Stimulated activated CD4-positive, alpha-beta T cell treated with anti-CD3 and anti-CD28 coated beads, TNF-alpha, amount 100 ng/mL, for 48 hours (primary cell): ENCODE measurements around the gene UBE2G2.

Source experiments
- DNase-seq, 3 donors: peaks; one replicate each; pipeline ENCODE4 v3.0.0-alpha.2; 2020; ENCODE audit warnings: low read depth in 3 of 3

Gene UBE2G2

DNA sequence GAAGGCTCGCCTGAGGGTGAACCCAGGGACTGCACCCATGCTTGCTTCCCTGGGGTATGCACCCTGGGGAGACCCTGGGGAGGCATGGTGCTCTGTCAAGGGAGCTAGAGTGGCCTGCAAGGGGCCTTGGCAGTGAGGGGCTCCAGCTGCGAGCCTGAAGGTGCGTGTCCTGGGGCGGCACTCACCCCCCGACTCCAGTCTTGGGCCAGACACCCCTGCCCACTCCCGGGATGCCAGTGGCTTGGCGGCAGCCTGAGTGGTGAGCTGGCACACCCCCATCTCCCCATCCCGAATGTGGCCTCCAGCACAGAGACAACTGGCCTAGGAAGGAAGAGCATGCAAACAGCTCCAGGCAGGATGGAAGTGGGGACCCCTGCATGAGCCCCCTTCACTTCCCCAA is 13.6 kb upstream of the UBE2G2 start:
- no peak for DNase-seq

DNA sequence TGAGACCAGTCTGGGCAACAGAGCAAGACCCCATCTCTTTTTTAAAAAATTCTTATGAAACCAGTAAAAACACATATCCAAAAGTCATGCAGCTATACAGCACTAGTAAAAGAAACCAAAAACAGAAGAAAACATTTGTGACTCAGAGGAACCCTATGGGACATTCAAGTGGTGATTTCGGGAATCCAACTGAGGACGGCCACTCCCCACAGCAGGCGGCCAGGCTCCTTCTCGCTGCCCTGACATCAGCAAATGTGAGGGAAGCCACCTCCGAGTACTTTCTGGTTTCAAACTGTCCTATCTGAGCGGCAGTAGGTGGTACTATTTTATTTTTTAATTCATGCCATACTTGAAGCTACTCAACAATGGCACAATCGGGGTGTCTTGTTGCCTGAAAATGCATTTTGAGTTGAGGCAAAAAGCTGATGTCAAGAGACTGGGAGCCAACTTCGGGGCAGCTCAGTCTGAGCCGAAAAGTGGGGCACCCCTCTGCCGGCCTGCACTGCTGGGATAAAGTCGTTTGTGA is 12.9 kb upstream of the UBE2G2 start:
- no peak for DNase-seq

DNA sequence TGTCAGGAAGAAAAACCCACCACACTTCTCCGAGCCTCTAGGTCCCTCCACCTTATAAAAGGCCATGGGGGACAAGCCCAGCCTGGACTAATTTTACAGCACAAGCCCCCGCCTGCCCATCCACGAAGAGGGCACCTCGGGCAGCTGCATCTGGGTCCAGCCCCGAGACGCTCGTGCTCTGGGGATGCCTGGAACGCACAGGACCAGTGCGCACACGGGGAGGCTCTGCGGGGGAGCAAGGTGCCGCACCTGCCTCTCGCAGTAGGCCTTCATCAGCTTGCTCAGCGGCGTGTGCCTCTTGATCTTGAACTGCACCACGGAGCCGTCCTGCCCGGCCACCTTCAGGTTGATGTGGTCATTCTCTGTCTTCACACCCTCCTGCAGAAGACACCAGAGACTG is 12.1 kb upstream of the UBE2G2 start:
- no peak for DNase-seq

DNA sequence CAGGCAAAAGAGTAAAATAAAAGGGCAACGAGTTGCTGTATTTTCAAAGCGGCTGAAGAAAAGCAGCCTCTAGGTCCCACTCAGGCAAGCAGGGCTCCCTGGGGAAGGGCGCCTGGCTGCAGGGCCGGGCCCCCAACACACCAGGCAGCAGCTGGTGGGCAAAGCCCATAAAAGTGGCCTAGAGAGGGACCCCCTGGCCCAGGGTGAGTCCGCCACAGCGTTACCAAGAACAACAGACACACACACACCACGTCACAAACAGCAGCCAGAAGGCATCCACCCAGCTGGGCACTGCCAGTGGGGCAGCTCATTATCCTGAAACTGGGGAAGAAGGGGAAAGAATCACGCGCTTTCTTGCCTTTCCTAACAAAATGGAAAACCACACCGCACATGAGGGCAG is 11.5 kb upstream of the UBE2G2 start:
- no peak for DNase-seq

DNA sequence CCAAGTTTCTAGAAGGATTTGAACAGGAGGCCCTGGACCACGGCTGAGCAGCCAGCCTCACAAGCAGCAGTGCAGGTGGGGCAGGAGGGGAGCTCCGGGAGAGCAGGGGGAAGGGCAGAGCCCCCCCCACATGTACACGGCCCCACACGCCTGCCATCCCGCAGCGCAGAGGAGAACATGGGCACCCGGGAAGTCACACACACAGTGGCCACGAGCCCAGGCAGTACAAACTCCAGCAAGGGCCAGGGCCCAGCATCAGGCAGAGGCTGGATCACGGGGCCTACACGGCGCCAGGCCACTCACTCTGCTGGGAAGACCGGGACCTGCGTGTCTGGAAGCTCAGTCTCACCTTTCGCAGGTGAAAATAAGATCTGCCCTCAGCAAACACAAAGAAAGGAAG is 11.0 kb upstream of the UBE2G2 start:
- no peak for DNase-seq

DNA sequence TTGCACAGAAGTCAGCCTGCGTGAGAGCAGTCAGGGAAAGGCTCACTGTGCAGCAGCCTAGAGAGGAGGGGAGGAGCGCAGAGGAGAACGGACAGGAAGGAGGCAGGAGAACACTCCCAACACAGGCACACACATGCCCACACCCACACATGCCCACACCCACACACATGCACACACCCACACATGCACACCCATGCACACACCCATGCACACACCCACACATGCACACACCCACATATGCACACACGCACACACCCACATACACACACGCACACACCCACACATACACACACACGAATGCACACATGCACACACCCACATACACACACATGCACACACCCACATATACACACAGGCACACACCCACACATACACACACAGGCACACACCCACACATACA is 9.2 kb upstream of the UBE2G2 start:
- no peak for DNase-seq

DNA sequence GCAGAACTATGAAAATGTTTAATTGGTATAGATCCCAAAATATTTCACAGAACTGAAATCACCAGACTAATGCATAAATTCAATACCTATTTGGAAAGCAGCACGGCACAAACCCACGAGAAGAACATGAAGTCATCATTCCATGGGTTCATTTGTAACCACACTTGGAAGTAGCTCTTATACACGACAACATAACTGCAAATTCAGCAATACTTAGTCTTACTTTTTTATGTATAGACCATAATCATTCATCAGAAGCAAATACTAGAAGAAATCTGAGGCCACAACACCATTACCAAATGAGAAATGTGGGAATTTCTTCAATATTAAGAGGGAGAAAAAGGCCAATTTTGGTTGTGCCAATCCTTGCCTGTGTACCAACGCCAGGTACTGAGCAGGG is 4.2 kb upstream of the UBE2G2 start:
- no peak for DNase-seq

DNA sequence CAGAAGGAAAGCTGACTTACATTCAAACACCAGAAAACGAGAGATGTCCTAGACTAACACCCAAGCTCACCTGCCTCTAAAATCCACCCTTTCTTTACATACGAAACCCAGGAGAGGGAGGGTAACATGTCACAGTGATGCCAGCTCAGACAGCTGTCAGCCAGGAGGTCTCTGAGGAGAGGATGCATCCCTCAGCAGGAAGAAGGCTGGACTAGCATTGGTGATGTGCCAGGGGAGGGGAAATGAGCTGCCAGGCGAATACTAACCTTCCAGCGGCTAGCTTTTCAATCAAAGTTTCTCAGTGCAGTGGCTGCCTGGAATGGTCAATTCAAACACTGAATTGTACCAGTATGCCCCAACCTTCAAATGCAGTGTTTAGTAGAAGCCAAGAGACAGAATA is 3.6 kb upstream of the UBE2G2 start:
- DNase-seq: no peak

DNA sequence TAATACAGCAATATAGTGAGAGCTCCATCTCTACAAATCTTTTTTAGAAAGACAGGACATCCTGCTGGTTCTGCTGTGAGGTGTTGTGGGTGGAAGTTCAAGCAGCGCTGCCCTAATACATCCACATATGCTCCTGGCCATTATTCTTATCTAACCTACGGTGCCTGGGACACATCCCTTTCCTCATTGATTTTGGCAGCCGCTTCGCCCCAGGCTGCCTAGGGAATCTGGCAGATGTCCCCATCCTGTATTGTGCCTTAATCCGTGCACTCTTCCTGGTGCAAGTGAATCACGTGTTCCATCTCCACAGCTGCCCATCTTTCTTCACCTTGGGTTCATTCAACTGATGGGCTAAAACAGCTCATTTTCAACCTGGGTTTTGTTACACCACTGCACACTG is 3.1 kb upstream of the UBE2G2 start:
- no peak for DNase-seq

DNA sequence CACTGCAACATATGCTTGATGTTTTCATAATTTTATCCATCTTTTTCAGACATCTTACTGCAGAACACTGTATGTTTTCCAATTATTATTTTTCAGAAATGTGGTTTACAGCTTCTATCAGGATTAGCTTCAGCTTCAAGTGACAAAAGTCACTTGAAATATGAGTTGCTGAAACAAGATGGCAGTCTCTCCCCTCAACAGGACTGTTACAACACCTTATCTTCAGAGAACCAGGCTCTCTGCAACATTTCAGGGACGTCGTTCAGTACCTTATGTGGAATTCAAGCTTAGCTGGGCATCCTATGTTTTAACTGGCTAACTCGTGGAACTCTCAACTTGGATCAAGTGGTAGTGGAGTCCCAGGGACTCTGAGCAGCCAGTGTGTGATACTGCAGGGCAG is 2.0 kb upstream of the UBE2G2 start:
- no peak for DNase-seq

DNA sequence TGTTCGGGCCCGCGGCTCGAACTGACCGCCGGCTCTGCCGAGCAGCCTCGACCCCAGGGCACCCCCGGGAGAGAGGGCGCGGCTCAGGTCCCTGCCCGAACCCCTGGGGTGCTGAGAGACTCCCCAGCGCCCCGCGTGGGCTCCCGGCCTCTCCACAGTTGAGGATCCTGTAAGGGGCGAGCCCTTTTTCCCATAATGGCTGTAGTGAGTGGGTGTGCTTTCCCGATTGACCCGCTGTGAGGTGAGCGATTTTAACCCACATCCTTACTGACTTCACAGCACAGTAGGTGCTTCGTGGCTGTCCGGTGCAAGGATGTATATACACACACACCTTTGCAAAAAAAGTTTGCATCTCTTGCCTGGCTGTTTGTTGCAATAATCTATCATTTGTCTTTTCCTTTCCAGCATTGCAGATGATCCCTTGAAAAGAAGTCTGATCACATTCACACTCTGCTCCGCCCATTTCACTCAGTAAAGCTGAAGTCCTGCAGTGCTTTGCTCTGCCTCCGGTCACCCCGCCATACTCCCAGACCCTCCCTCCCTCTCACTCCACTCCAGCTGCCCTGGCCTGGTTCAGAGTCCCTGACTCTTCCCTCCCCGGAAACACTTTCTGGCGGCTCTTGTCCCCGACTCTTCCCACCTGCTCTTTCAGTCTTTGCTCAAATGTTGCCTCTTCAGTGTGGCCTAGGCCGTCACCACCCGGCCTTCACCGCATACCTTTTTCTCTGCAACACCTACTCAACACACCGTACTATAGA is 955 bp upstream of the UBE2G2 start:
- DNase-seq: no peak

DNA sequence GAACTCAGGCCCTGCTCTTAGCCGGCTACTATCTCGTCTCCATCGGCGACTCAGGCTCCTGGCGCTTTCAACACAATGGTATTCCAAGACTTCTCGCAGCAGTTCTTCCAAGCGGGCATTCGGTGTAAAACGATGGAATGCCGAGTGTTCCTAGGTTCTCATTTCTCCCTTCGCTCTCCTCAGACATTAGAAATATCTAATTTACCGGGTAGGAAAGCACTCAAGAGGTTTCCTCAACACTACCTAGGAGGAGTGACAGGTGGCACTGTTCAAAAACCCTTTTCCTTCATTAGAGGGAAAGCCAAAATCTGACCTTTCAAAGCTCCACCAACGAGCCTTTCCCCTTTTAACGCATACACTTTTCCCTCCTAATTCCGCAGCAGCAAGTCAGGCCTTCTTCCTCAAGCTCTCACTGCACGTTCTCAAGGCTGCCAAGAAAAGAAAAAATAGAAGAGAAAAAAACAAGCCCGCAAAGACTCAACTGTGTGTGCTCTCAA is 601 bp downstream of the UBE2G2 start:
- no peak for DNase-seq

DNA sequence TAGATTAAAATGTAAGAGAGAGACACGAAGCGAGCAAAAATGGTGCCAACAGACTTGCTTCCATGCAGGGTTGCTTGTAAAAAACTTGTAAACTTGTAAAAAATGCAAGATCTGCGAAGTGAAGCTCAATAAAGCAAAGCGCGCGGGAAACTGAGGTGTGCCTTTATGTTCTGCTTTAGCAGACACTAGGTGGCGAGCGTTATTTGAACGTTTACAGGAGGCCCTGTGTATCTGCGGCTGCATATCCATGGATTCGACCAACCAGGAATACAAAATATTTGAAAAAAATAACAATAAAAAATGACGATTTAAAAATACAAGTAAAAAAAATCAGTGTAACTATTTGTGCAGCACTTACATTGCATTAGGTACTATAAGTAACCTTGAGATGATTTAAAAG is 1.5 kb downstream of the UBE2G2 start:
- no peak for DNase-seq

DNA sequence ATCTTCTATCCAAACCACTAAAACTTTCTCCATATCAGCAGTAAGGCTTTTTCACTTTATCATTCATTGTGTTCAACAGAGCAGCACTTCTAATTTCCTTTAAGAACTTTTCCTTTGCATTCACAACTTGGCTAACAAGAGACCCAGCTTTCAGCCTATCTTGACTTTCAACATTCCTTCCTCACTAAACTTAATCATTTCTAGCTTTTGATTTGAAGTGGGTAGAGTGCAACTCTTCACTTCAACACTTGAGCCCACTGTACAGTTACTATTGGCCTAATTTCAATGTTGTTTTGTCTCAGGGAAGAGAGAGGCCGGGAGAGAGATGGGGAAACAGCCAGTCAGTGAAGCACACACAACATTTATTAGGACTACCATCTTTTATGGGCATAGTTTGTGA is 2.0 kb downstream of the UBE2G2 start:
- DNase-seq: no peak

DNA sequence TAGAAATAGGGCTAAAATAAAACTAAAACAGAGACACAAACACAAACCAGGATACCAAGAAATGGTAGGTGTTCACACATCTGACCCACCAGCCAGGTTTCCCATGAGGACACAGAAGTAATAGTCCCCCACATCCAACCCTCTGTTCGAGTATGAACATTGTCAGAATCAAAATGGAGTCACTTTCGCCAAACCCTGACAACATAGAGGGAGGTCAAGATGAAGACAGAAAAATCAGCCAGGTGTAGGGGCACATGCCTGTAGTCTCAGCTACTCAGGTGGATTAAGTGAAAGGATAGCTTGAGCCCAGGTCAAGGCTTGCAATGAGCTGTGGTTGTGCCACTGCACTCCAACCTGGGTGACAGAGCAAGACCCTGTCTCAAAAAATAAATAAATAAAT is 3.8 kb downstream of the UBE2G2 start:
- no peak for DNase-seq

DNA sequence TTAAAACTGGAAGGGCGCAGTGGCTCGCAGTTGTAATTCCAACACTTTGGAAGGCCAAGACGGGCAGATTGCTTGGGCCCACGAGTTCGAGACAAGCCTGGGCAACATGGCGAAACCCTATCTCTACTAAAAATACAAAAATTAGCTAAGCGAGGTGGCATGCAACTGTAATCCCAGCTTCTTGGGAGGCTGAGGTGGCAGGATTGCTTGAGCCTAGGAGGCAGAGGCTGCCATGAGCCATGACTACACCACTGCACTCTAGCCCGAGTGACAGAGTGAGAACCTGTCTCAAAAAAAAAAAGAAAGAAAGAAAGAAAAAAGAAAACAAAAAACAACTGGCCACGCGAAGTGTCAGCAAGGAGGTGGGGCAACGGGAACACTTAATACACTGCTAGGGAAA is 6.3 kb downstream of the UBE2G2 start:
- DNase-seq: no peak

DNA sequence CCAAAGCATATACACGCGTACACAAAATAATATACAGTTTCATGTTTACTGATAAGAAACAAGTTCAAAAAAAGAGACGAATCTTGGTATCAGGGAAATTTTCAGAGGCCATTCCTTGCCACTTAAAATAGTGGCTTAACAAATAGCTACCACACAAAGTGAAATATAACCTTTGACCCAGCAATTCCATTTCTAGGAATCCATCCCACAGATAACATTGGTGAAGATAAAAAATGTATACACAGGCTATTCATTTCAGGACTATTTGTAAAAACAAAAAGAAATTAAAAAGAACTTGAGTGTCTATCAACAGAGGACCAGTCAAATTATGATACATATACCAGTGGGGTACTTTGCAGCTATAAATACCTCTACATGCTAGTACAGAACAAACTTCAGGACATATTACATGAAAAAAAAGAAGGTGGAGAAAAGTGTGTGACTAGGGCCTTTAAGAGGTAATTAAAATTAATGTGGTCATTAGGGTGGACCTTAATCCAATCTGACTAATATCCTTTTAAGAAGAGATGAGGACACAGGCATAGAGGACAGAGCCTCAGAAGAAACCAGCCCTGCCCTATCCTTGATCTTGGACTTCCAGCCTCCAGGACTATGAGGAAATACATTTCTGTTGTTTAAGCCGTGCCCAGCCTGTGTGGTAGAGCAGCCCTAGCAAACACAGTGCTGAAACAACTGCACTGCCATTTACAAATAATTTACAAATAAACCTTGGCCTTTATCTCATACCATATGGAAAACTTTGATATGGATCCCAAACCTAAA is 7.8 kb downstream of the UBE2G2 start:
- no peak for DNase-seq

DNA sequence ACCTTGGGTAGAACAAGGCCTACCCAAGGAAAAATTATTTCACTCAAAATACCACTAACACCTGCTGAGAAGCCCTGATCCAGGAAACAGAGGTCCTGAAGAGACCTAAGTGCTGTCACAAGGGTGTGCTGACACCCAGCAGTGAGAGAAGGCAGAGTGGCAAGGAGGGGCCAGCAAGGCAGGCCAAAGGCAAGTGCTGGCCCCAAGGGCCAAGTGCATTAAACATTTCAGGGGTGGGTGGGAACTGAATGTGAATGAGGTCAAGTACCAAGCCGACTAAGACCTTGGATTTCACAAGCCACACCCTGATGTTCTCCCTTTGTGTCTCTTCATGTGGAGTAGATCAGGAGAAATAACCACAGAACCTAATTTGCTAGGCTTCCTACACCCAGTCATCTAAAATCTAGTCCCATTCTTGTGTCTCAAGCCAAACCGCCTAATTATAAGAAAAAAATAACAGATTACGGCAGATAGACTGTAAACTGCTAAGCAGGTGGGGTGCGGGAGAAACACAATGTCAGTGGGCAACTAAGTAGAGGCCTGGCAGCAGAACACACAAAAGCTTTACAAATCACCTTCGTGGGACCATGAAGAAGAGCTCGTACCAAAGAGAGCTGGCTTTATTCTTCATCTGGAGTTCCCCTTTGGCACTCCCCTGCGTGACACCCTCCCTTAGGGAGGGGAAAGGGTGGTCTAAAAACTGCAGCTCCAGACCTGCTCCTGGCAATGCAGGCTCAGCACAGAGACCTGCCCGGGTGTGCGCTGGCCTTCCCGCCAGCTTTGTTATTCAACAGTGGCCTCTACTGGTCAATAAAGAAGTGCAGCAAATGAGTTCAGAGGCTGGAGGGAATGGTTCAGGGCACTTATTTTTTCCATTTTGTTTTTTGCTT is 8.7 kb downstream of the UBE2G2 start:
- no peak for DNase-seq

DNA sequence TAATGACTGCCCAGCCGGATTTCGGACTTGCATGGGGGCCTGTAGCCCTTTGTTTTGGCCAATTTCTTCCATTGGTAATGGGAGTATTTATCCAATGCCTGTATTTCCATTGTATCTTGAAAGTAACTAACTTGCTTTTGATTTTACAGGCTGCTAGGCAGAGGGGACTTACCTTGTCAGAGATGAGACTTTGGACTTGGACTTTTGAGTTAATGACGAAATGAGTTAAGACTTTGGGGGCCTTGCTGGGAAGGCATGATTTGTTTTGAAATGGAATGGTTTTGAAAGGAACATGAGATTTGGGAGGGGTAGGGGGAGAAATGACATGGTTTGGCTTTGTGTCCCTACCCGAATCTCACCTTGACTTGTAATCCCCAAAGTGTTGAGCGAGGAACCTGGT is 9.6 kb downstream of the UBE2G2 start:
- DNase-seq: no peak

DNA sequence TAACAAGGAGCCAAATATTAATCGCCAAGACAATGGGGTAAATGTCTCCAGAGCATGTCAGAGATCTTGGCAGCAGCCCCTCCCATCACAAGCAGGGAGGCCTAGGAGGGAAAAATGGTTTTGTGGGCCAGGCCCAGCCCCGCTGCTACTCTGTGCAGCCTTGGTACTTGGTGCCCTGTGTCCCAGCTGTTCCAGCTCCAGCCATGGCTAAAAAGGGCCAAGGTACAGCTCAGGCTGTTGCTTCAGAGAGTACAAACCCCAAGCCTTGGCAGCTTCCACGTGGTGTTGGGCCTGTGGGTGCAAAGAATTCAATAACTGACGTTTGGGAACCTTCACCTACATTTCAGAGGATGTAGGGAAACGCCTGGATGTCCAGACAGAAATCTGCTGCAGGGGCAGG is 10.4 kb downstream of the UBE2G2 start:
- no peak for DNase-seq

DNA sequence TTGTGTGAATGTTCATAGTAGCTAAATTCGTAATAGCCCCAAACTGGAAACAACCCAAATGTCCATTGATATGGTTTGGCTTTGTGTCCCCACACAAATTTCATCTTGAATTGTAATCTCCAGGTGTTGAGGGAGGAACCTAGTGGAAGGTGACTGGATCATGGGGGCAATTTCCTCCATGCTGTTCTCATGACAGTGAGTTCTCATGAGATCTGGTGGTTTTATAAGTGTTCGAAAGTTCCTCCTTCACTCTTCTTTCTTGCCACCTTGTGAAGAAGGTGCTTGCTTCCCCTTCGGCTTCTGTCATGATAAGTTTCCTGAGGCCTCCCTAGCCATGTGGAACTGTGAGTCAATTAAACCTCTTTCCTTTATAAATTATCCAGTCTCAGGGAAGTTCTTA is 11.3 kb downstream of the UBE2G2 start:
- no peak for DNase-seq

DNA sequence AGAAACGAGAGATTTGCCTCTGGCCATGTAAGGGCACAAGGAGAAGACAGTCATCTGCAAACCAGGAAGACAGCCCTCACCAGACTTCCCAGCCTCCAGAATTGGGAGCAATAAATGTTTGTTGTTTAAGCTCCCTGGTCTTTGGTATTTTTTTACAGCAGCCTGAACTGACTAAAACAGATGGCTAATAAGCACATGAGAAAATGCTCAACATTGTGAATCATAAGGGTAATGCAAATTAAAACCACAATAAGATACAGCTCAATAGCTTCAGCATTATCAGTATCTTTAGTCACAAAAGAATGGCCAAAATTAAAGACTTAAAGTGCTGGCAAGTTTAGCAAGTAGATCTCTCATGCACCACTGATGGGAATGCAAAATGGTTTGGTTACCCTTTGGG is 11.7 kb downstream of the UBE2G2 start:
- DNase-seq: no peak
